ENCODE results near the gene PDE3A.

PDE3A gene

DNA sequence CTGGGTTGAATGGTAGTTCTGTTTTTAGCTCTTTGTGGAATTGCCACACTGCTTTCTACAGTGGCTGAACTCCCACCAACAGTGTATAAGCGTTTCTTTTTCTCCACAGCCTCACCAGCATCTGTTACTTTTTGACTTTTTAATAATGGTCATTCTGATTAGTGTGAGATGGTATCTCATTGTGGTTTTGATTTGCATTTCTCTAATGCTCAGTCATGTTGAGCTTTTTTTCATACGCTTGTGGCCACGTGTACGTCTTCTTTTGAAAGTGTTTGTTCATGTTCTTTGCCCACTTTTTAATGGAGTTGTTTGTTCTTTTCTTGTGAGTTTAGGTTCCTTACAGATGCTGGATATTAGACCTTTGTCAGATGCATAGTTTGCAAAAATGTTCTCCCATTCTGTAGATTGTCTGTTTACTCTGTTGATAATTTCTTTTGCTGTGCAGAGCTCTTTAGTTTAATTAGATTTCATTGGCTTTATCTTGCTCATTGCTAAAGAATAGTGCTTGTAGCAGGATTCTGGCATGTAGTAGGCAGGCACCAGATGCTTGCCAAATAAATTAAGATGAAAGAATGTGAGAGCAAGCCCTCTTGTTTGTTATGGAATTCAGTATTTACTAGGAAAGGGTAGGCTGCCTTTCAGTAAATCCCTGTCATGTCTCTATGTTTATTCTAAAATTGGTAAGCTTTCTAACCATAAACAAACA, 86.8 kb downstream of the PDE3A start:
- Histone ChIP-seq H3K4me3 (ENCODE audit: low read depth, low read length) (no peak overlapping the region), H3K36me3 (ENCODE audit: control insufficient read depth, insufficient read depth, low read length) (no peaks in the 10 kb centered on the region), H3K9ac (ENCODE audit: low read length) (no peak overlapping the region), H3K27me3 (ENCODE audit: control insufficient read depth, insufficient read depth, low read length) (no peaks in the 10 kb centered on the region), H3K4me1 (ENCODE audit: control insufficient read depth, insufficient read depth, low read length) (0 out of 2 replicates have a peak, but pooled peaks cover 3% of the 10 kb centered on the region), H3K9me3 (ENCODE audit: control insufficient read depth, insufficient read depth, low read depth, low read length) (no peaks in the 10 kb centered on the region), H3K27ac (ENCODE audit: low read depth, low read length) (no peak overlapping the region)

DNA sequence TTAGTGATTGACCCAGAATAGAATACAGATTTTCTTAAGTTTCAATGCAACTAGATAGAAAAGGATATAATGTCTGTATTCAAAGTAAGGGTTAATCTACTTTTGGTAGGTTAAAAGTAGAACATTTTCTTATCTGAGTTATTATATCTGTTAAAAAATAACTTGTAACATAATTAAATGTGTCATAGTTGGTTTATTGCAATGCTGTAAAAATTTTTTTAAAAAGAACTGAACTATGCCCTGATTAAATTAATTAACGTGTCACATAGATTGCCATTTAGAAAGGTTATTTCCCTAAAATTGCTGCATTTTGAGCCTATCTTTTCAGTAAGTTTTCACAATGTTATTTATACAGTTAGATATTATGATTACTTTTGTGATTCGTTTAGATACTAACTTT, 89.2 kb downstream of the PDE3A start:
- no peak overlapping the region for H3K4me3 ChIP-seq (ENCODE audit: low read depth, low read length)
- no peak overlapping the region for H3K9ac ChIP-seq (ENCODE audit: low read length)
- 0 out of 2 replicates have a peak, but pooled peaks cover 3% of the 10 kb centered on the region for H3K4me1 ChIP-seq (ENCODE audit: control insufficient read depth, insufficient read depth, low read length)
- no peaks in the 10 kb centered on the region for H3K36me3 ChIP-seq (ENCODE audit: control insufficient read depth, insufficient read depth, low read length)
- no peaks in the 10 kb centered on the region for H3K9me3 ChIP-seq (ENCODE audit: control insufficient read depth, insufficient read depth, low read depth, low read length)
- no peaks in the 10 kb centered on the region for H3K27me3 ChIP-seq (ENCODE audit: control insufficient read depth, insufficient read depth, low read length)
- no peak overlapping the region for H3K27ac ChIP-seq (ENCODE audit: low read depth, low read length)

GRCh38 chr12:20458011-20458410, 89.7 kb downstream of the PDE3A start:
- Histone ChIP-seq H3K27ac (ENCODE audit: low read depth, low read length) (no peak overlapping the region), H3K36me3 (ENCODE audit: control insufficient read depth, insufficient read depth, low read length) (no peaks in the 10 kb centered on the region), H3K9ac (ENCODE audit: low read length) (no peak overlapping the region), H3K4me3 (ENCODE audit: low read depth, low read length) (no peak overlapping the region), H3K4me1 (ENCODE audit: control insufficient read depth, insufficient read depth, low read length) (0 out of 2 replicates have a peak, but pooled peaks cover 3% of the 10 kb centered on the region), H3K27me3 (ENCODE audit: control insufficient read depth, insufficient read depth, low read length) (no peaks in the 10 kb centered on the region), H3K9me3 (ENCODE audit: control insufficient read depth, insufficient read depth, low read depth, low read length) (no peaks in the 10 kb centered on the region)

GRCh38 chr12:20459920-20460319, 91.6 kb downstream of the PDE3A start:
- H3K27me3 ChIP-seq (ENCODE audit: control insufficient read depth, insufficient read depth, low read length): no peaks in the 10 kb centered on the region
- 0 out of 2 replicates have a peak, but pooled peaks cover 3% of the 10 kb centered on the region for H3K4me1 ChIP-seq (ENCODE audit: control insufficient read depth, insufficient read depth, low read length)
- H3K9ac ChIP-seq (ENCODE audit: low read length): no peak overlapping the region
- H3K9me3 ChIP-seq (ENCODE audit: control insufficient read depth, insufficient read depth, low read depth, low read length): no peaks in the 10 kb centered on the region
- no peaks in the 10 kb centered on the region for H3K36me3 ChIP-seq (ENCODE audit: control insufficient read depth, insufficient read depth, low read length)
- H3K4me3 ChIP-seq (ENCODE audit: low read depth, low read length): no peak overlapping the region
- no peak overlapping the region for H3K27ac ChIP-seq (ENCODE audit: low read depth, low read length)

DNA sequence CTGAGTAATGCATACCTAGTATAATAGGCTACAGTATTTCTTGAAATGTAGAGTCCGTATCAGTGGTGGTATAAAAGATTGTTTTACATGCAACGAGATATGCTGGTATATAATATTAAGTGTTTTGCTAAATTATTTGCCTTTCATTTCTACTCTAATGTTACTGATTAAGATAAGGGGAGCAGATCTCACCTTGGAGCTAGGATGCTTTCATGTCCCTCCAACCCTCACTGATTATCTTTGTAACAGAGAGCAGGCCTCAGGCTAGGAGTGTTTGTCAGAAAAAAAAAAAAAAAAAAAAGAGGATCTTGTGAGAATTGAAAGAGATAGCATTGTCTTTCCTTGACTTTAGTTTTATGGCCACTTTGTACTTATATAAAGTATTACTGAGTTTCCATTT, 92.6 kb downstream of the PDE3A start:
- 0 out of 2 replicates have a peak, but pooled peaks cover 3% of the 10 kb centered on the region for H3K4me1 ChIP-seq (ENCODE audit: control insufficient read depth, insufficient read depth, low read length)
- no peak overlapping the region for H3K9ac ChIP-seq (ENCODE audit: low read length)
- no peak overlapping the region for H3K27ac ChIP-seq (ENCODE audit: low read depth, low read length)
- H3K4me3 ChIP-seq (ENCODE audit: low read depth, low read length): no peak overlapping the region
- no peaks in the 10 kb centered on the region for H3K36me3 ChIP-seq (ENCODE audit: control insufficient read depth, insufficient read depth, low read length)
- H3K27me3 ChIP-seq (ENCODE audit: control insufficient read depth, insufficient read depth, low read length): no peaks in the 10 kb centered on the region
- no peaks in the 10 kb centered on the region for H3K9me3 ChIP-seq (ENCODE audit: control insufficient read depth, insufficient read depth, low read depth, low read length)

- H3K4me3 ChIP-seq (ENCODE audit: low read depth, low read length): no peak overlapping the region
- H3K27me3 ChIP-seq (ENCODE audit: control insufficient read depth, insufficient read depth, low read length): no peaks in the 10 kb centered on the region
- no peak overlapping the region for H3K9ac ChIP-seq (ENCODE audit: low read length)
- H3K36me3 ChIP-seq (ENCODE audit: control insufficient read depth, insufficient read depth, low read length): no peaks in the 10 kb centered on the region
- no peaks in the 10 kb centered on the region for H3K9me3 ChIP-seq (ENCODE audit: control insufficient read depth, insufficient read depth, low read depth, low read length)
- H3K27ac ChIP-seq (ENCODE audit: low read depth, low read length): no peak overlapping the region
- H3K4me1 ChIP-seq (ENCODE audit: control insufficient read depth, insufficient read depth, low read length): 0 out of 2 replicates have a peak, but pooled peaks cover 3% of the 10 kb centered on the region
Observed at GRCh38 chr12:20463913-20464524, 95.7 kb downstream of the PDE3A start.

DNA sequence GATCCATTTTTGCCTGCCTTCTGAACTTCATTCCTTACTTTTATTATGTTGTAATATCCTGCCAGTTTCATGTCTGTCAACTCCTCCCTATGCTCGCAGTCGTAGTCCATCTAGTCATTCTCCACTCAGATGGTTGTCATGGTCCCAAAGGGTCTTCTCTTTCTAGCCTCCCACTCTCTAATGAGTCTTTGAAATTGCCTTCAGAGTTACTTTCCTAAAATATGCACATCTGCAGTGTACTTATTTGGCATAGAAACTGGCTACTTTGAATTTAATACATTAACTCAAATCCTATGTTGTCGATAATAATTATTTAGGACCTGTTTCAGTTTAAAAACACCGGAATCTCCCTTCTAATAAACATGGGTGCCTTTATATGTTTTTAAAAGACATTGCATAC, 101.0 kb downstream of the PDE3A start:
- Histone ChIP-seq H3K9me3 (ENCODE audit: control insufficient read depth, insufficient read depth, low read depth, low read length) (0 out of 2 replicates have a peak, but pooled peaks cover under 1% of the 10 kb centered on the region), H3K4me1 (ENCODE audit: control insufficient read depth, insufficient read depth, low read length) (no peaks in the 10 kb centered on the region), H3K27ac (ENCODE audit: low read depth, low read length) (no peak overlapping the region), H3K36me3 (ENCODE audit: control insufficient read depth, insufficient read depth, low read length) (no peaks in the 10 kb centered on the region), H3K27me3 (ENCODE audit: control insufficient read depth, insufficient read depth, low read length) (no peaks in the 10 kb centered on the region), H3K9ac (ENCODE audit: low read length) (no peak overlapping the region), H3K4me3 (ENCODE audit: low read depth, low read length) (no peak overlapping the region)

GRCh38 chr12:20469756-20470155, 101.4 kb downstream of the PDE3A start:
- Histone ChIP-seq H3K27ac (ENCODE audit: low read depth, low read length) (no peak overlapping the region), H3K9me3 (ENCODE audit: control insufficient read depth, insufficient read depth, low read depth, low read length) (peaks cover 5% of the 10 kb centered on the region; the same call in 1 of the 2 replicates), H3K4me1 (ENCODE audit: control insufficient read depth, insufficient read depth, low read length) (no peaks in the 10 kb centered on the region), H3K27me3 (ENCODE audit: control insufficient read depth, insufficient read depth, low read length) (no peaks in the 10 kb centered on the region), H3K36me3 (ENCODE audit: control insufficient read depth, insufficient read depth, low read length) (no peaks in the 10 kb centered on the region), H3K9ac (ENCODE audit: low read length) (no peak overlapping the region), H3K4me3 (ENCODE audit: low read depth, low read length) (no peak overlapping the region)

DNA sequence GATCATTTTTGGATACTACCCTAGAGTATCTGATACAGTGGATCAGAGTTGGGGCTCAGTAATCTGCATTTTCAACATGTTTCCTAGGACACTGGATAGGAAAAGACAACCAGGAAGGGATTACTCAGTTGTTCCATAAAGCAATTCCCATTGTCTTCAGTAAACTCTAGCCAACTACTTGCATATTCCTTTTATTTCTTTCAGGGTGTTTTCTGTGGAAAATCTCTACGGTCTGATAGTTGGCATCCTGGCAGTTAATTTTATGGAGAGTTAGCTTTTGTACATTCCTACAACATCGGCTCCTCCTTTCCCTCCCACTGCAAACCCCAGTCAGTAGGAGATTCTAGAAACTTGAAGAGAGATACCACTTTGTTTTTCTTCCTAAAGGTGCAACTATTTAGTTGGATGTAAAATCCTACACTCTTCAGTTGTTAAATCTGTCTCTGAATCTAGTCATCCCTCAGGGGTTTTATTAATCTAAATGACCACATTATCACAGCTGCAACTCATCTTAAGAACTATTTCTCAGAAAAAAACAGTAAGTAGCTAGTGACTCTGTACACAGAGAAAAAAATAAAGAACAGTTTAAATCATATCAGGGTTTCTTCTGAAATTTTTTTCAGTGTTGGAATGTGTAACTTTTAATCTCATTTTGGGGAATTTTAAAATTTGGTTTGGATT, 103.9 kb downstream of the PDE3A start:
- Histone ChIP-seq H3K9me3 (ENCODE audit: control insufficient read depth, insufficient read depth, low read depth, low read length) (peaks cover 6% of the 10 kb centered on the region; the same call in 1 of the 2 replicates), H3K4me3 (ENCODE audit: low read depth, low read length) (no peak overlapping the region), H3K9ac (ENCODE audit: low read length) (no peak overlapping the region), H3K4me1 (ENCODE audit: control insufficient read depth, insufficient read depth, low read length) (no peaks in the 10 kb centered on the region), H3K27ac (ENCODE audit: low read depth, low read length) (no peak overlapping the region), H3K36me3 (ENCODE audit: control insufficient read depth, insufficient read depth, low read length) (no peaks in the 10 kb centered on the region), H3K27me3 (ENCODE audit: control insufficient read depth, insufficient read depth, low read length) (no peaks in the 10 kb centered on the region)

DNA sequence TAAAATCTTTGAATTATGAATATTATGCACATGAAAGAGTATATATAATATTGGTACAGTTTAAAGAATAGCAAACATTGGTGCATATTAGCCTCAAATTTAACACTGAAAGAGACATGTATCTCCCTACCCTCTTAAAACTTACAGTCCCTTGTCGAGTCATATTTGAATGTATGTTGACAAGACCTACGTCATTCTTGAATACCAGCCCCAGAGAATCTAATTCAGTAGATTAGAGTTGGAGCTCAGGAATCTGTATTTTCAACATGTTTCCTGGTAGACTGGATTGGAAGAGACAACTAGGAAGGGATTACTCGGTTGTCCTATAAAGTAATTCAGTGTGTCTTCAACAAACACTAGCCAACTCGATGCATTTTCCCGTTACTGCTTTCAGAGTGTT, 104.8 kb downstream of the PDE3A start:
- no peak overlapping the region for H3K27ac ChIP-seq (ENCODE audit: low read depth, low read length)
- H3K4me1 ChIP-seq (ENCODE audit: control insufficient read depth, insufficient read depth, low read length): no peaks in the 10 kb centered on the region
- H3K27me3 ChIP-seq (ENCODE audit: control insufficient read depth, insufficient read depth, low read length): no peaks in the 10 kb centered on the region
- no peaks in the 10 kb centered on the region for H3K36me3 ChIP-seq (ENCODE audit: control insufficient read depth, insufficient read depth, low read length)
- H3K9me3 ChIP-seq (ENCODE audit: control insufficient read depth, insufficient read depth, low read depth, low read length): peaks cover 6% of the 10 kb centered on the region; the same call in 1 of the 2 replicates
- no peak overlapping the region for H3K9ac ChIP-seq (ENCODE audit: low read length)
- H3K4me3 ChIP-seq (ENCODE audit: low read depth, low read length): no peak overlapping the region

DNA sequence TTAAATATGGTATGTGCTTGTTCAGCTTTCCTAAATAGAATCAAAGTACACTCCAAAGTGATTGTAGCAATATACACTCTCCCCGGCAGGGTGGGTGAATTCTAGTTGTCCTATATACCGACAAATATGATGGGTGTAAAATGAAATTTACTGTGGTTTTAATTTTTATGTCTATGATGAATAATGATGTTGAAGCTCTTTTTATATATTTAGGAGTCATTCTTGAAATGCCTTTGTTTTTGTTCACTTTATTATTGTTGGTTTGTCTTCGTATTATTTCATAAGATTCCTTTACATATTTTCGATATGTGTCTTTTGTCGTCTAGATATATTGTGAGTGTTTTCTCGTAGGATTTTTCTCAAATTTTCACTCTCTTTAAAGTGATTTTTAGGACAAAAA, 105.7 kb downstream of the PDE3A start:
- no peak overlapping the region for H3K4me3 ChIP-seq (ENCODE audit: low read depth, low read length)
- H3K4me1 ChIP-seq (ENCODE audit: control insufficient read depth, insufficient read depth, low read length): no peaks in the 10 kb centered on the region
- no peak overlapping the region for H3K9ac ChIP-seq (ENCODE audit: low read length)
- no peaks in the 10 kb centered on the region for H3K36me3 ChIP-seq (ENCODE audit: control insufficient read depth, insufficient read depth, low read length)
- H3K27me3 ChIP-seq (ENCODE audit: control insufficient read depth, insufficient read depth, low read length): no peaks in the 10 kb centered on the region
- no peak overlapping the region for H3K27ac ChIP-seq (ENCODE audit: low read depth, low read length)
- H3K9me3 ChIP-seq (ENCODE audit: control insufficient read depth, insufficient read depth, low read depth, low read length): peaks cover 6% of the 10 kb centered on the region; the same call in 1 of the 2 replicates
